Hepatocyte (in vitro differentiated cells): ENCODE results near the gene DHRS4.

Experiments
- EZH2 ChIP-seq: fragments of 200-600 bp; sonication (generic); IDR thresholded peaks from 2 replicates; pipeline ENCODE4 v1.6.1; 2016; ENCODE audit warnings: antibody characterized with exemption, mild to moderate bottlenecking, borderline replicate concordance
- EZH2phosphoT487 ChIP-seq: fragments of 200-600 bp; sonication (generic); IDR thresholded peaks from one replicate; pipeline ENCODE4 v1.6.1; 2018; ENCODE audit warnings: antibody characterized with exemption, mild to moderate bottlenecking, low read depth, moderate library complexity; ENCODE audit not compliant: unreplicated experiment, severe bottlenecking
- TF ChIP-seq, protein P1 (sequence below): fragments of 200-600 bp; sonication (generic); IDR thresholded peaks from 2 replicates; pipeline ENCODE4 v1.5.1; 2016; ENCODE audit warnings: antibody characterized with exemption, mild to moderate bottlenecking; ENCODE audit not compliant: poor library complexity

DNA sequence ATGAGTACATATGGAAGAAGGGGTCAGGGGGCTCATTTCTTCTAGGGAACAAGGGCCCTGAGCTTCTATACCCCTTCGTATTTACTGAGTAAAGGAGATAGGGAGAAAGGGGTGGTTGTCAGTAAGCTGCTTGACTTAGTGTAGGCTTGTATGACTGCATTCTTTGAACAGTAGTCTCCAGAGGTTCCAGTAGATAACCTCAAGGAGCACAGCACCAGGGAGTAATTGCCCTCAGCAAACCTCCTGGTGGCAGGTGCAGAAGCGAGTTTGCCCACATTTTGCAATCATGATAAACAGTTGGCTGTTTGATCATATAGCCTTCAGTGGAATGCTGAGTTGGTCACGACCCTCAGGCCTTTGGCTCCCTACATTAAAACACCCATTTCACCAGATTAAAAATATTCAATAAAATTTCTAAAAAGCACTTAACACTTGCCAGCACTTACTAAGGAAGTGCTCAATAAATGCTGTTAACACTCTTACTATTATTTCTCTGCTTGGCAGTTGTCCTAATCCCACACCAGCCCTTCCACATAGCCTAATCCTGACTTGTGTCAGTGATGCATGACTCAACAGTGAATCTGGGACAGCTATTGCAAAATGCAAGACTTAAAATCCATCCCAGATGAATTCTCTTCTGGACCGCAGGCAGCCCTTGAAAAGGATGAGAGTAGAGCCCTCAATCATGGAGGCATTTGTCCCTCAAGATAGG is 31.5 kb downstream of the DHRS4 start:
- TF ChIP-seq, protein P1, sequence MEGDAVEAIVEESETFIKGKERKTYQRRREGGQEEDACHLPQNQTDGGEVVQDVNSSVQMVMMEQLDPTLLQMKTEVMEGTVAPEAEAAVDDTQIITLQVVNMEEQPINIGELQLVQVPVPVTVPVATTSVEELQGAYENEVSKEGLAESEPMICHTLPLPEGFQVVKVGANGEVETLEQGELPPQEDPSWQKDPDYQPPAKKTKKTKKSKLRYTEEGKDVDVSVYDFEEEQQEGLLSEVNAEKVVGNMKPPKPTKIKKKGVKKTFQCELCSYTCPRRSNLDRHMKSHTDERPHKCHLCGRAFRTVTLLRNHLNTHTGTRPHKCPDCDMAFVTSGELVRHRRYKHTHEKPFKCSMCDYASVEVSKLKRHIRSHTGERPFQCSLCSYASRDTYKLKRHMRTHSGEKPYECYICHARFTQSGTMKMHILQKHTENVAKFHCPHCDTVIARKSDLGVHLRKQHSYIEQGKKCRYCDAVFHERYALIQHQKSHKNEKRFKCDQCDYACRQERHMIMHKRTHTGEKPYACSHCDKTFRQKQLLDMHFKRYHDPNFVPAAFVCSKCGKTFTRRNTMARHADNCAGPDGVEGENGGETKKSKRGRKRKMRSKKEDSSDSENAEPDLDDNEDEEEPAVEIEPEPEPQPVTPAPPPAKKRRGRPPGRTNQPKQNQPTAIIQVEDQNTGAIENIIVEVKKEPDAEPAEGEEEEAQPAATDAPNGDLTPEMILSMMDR = no peak
- TF ChIP-seq EZH2phosphoT487 (no peak), EZH2 (no peak)
